GM12865 (cell line): Measurements from ENCODE around the gene FCGBP.

Source experiments
- DNase-seq: peaks from one replicate; pipeline ENCODE4 v3.0.0; 2010; ENCODE audit warnings: low read depth
- H3K4me3 ChIP-seq: 2 replicates; pipeline ENCODE4 v1.5.1; 2011; ENCODE audit warnings: mild to moderate bottlenecking, low read depth, low read length, control low read depth
- CTCF ChIP-seq: IDR thresholded peaks from 2 replicates; pipeline ENCODE4 v1.5.1; 2011; ENCODE audit warnings: low read length, control low read depth, low read depth, inconsistent platforms; ENCODE audit not compliant: insufficient read depth; ENCODE audit errors: missing control alignments

The FCGBP gene

GRCh38 chr19:39927076-39927475 is 7.4 kb downstream of the FCGBP start:
- H3K4me3 ChIP-seq = no peak overlapping the region
- no peak for DNase-seq
- no peak for TF ChIP-seq CTCF

GRCh38 chr19:39926170-39926760 is 8.2 kb downstream of the FCGBP start:
- H3K4me3 ChIP-seq = no peak overlapping the region
- DNase-seq = no peak

GRCh38 chr19:39924952-39925351 is 9.5 kb downstream of the FCGBP start:
- H3K4me3 ChIP-seq = no peak overlapping the region
- TF ChIP-seq CTCF = no peak
- DNase-seq = no peak

More at GRCh38 chr19:39926170-39926760, 8.2 kb downstream of the FCGBP start:
- no peak for TF ChIP-seq CTCF

- DNase-seq = no peak
- no peak overlapping the region for H3K4me3 ChIP-seq
These were observed 10.0 kb downstream of the FCGBP start for GRCh38 chr19:39924389-39924788.

GRCh38 chr19:39923862-39924261 is 10.6 kb downstream of the FCGBP start:
- TF ChIP-seq CTCF = no peak
- no peak for DNase-seq
- no peak overlapping the region for H3K4me3 ChIP-seq

More at GRCh38 chr19:39924389-39924788, 10.0 kb downstream of the FCGBP start:
- TF ChIP-seq CTCF = no peak

GRCh38 chr19:39919976-39920375 is 14.5 kb downstream of the FCGBP start:
- no peak for TF ChIP-seq CTCF
- no peak for DNase-seq

GRCh38 chr19:39918183-39918651 is 16.2 kb downstream of the FCGBP start:
- H3K4me3 ChIP-seq = no peak overlapping the region
- no peak for DNase-seq
- TF ChIP-seq CTCF = no peak

More at GRCh38 chr19:39919976-39920375, 14.5 kb downstream of the FCGBP start:
- H3K4me3 ChIP-seq = no peak overlapping the region
